Posterior vena cava (tissue), 2 donors: Measurements from ENCODE around the gene HES4. TPM values are rescaled to one million over a fixed set of nuclear protein-coding genes. Genes with fewer than 3 reads are reported as not detected.
"Not testable (repeated sequence)": the region's sequence is repeated elsewhere in the genome, so short reads cannot be mapped to it uniquely, and the experiment has no call there.

Experiments used
- DNase-seq: peaks from one replicate; pipeline ENCODE4 v3.0.0-alpha.2; 2020; ENCODE audit warnings: low spot score
- intact Hi-C, 2 donors: fragments of 100-400 bp; cut with DNase I; formaldehyde crosslinking; loops; one replicate each; pipeline versions ENCODE4 v1.14.1 to v1.14.2; 2022 to 2023
- total RNA-seq, 2 donors: library from RNA; stranded (reverse); fragmentation: NEBNext Ultra II Directional; extraction: Animal tissue kit (Norgen Biotek cat#: 25700); gene quantifications; one replicate each; pipeline ENCODE4 v1.2.1, GENCODE V29; 2021
- donor health status: DM: yes; HTN: yes; CAD: no.
- donor health status: DM: yes; HTN: yes; CAD: no.

HES4 gene
- total RNA-seq, 2 donors from 2014 or later = 53.5 to 54.4 TPM

GRCh38 chr1:983798-984475 lies 16.0 kb downstream of the HES4 start:
- intact Hi-C loops = loop anchor here in 1 of 2 donors (5.0 kb wide), 1 partner anchor 78 kb away; no protein-coding TSS in a partner anchor
- no peak for DNase-seq

- DNase-seq = no peak
- intact Hi-C loops = loop anchor here in 1 of 2 donors (5.0 kb wide), 1 partner anchor 79 kb away; no protein-coding TSS in a partner anchor
Measured at GRCh38 chr1:982765-983436, 17.0 kb downstream of the HES4 start.

GRCh38 chr1:981955-982558 lies 17.8 kb downstream of the HES4 start, which contains the start of gene PERM1:
Gene PERM1 (minus strand): TSS chr1:982093. CDS start chr1:981029, 1,064 bp downstream.
- intact Hi-C loops = loop anchor here in 1 of 2 donors (5.0 kb wide), 1 partner anchor 80 kb away; no protein-coding TSS in a partner anchor
- DNase-seq = no peak

GRCh38 chr1:981491-981954 lies 18.4 kb downstream of the HES4 start:
- DNase-seq = no peak
- intact Hi-C loops = loop anchor here in 1 of 2 donors (5.0 kb wide), 1 partner anchor 81 kb away; no protein-coding TSS in a partner anchor

GRCh38 chr1:980602-981395 lies 19.1 kb downstream of the HES4 start:
- intact Hi-C loops = loop anchor here in 1 of 2 donors (5.0 kb wide), 1 partner anchor 82 kb away; no protein-coding TSS in a partner anchor
- DNase-seq = no peak

GRCh38 chr1:980137-980571 lies 19.7 kb downstream of the HES4 start:
- no peak for DNase-seq
- intact Hi-C loops = loop anchor here in 1 of 2 donors (5.0 kb wide), 1 partner anchor 82 kb away; no protein-coding TSS in a partner anchor

GRCh38 chr1:979744-980072 lies 20.2 kb downstream of the HES4 start:
- intact Hi-C loops = loop anchor here in 1 of 2 donors (5.0 kb wide), 1 partner anchor 83 kb away; no protein-coding TSS in a partner anchor
- no peak for DNase-seq

GRCh38 chr1:978835-979743 lies 20.8 kb downstream of the HES4 start:
- DNase-seq = no peak

GRCh38 chr1:978069-978834 lies 21.6 kb downstream of the HES4 start:
- intact Hi-C loops = no loop called here
- no peak for DNase-seq

More at GRCh38 chr1:978835-979743, 20.8 kb downstream of the HES4 start:
- intact Hi-C loops = no loop called here

- DNase-seq, intact Hi-C loops: not testable (repeated sequence)
Measured at GRCh38 chr1:976791-977190, 23.1 kb downstream of the HES4 start.

- intact Hi-C loops = no loop called here
- DNase-seq = no peak
Measured at GRCh38 chr1:975896-976683, 23.8 kb downstream of the HES4 start.

- no peak for DNase-seq
- intact Hi-C loops = no loop called here
Measured at GRCh38 chr1:975365-975764, 24.5 kb downstream of the HES4 start.

GRCh38 chr1:974687-975328 lies 25.1 kb downstream of the HES4 start:
- no peak for DNase-seq
- intact Hi-C loops = no loop called here

GRCh38 chr1:974293-974640 lies 25.6 kb downstream of the HES4 start:
- DNase-seq = no peak
- intact Hi-C loops = no loop called here

- no peak for DNase-seq
- intact Hi-C loops = no loop called here
Measured at GRCh38 chr1:973459-974292, 26.2 kb downstream of the HES4 start.
